Right forelimb (tissue), 1 donor: ENCODE data around the gene SPATA20.

Source experiments
- DNase-seq: peaks from one replicate; pipeline ENCODE4 v3.0.0-alpha.2; 2018

SPATA20 gene

DNA sequence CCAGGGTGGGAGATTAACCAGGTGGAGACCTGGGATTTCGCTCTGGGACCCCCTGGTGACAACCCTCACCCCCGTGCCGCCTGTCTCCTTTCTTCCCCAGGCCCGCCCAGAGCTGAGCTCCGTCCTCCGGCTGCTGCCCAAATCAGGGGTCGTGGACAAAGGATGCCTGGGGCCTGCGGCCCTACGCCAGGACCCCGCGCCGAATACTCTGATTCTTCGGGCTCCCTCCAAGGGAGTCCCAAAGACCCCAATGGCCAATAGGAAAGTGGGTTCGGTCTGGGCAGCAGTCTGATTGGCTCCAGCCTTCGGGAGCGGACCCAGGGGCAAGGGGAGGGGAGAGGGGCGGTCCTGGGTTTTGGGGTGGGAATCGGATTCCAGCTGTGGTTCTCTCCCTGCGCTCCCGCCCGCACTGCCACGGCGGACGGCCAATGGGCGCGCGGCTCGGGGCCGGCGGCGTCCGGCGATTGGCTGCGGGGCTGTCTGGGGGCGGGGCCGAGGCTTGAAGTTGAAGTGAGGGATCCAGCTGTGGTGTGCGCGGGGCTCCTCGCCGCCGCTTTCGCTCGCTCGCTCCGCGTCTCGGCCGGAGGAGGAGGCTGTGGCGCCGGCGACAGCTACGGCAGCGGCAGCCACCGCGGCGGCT is 13.3 kb downstream of the SPATA20 start, which contains the start of gene CACNA1G:
Gene CACNA1G (plus strand): TSS at position 531 of the 640 bp plus-strand sequence. CDS start 745 bp downstream, outside the sequence.
- DNase-seq: peak; percentile 98

DNA sequence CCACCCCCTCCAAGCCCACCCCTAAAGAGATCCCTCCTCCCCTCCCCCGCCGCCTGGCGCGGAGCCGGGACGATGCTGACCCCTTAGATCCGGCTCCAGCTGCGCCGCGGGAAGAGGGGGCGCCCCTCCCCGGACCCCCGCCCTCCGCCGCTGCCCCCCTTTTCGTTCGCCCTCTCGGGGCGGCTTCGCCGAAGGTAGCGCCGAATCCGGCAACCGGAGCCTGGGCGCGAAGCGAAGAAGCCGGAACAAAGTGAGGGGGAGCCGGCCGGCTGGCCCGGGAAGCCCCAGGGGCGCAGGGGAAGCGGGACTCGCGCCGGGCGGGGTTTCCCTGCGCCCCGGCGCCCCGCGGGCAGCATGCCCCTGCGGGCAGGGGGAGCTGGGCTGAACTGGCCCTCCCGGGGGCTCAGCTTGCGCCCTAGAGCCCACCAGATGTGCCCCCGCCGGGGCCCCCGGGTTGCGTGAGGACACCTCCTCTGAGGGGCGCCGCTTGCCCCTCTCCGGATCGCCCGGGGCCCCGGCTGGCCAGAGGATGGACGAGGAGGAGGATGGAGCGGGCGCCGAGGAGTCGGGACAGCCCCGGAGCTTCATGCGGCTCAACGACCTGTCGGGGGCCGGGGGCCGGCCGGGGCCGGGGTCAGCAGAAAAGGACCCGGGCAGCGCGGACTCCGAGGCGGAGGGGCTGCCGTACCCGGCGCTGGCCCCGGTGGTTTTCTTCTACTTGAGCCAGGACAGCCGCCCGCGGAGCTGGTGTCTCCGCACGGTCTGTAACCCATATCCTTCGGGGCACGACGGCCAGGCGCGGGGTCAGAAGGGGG is 14.2 kb downstream of the SPATA20 start:
- DNase-seq: no peak

DNA sequence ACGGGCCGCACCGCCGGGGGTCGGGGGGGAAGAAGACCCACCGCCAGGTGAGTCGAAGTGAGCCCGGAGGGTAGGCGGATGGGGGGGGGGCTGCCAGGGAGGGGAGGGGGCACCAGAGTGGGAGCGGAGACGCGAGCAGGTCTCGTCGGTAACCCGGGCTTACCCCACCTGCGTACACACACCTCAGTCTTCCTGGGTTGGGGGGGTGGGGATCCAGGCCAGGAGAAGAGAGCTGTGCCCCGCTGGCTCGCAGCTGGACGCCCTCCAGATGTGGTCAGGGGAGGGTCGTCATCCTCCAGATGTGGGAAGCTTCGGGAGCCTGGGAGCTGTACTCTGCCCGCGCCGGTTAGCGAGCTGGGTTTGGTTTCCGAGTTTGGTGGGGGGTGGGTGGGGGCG is 14.8 kb downstream of the SPATA20 start:
- no peak for DNase-seq

DNA sequence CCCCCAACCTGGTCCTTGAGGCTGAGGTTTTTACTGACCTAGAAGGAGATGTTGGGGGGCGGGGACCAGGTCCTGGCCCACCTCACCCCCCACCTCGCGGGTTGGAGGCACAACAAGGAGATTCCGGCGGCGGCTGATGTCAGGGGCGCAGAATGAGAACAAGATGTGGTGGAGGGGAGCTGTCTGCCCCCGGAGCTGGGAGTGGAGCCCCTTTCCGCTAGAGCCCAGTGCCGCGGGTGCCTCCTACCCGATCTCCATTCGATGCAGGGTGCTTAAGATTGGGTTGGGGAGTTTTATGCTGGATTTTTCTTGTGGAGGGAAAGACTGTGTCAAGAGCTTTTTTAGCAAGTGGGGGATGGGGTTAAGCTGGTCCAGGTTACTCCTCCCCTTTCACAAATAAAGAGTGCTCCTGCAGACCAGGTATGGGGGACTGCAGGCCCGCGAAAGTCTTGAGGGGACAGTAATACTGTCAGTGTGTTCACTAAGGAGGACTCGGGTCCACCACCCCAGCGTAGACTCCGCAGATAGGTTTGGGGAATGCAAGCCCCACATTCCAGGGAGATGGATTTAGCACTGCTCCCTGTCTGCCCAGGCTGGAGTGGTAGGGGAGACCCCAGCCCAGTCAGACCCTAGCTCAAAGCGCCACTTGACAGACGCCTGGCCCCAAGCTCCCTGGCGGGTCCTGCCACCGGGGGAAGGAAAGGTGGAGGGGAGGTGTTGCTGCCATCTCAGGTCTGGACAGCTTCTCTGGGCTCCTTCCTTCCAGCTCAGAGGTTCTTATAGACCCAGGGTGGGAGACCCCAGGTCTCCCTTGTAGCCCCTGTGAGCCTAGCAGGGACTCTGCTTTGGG is 15.5 kb downstream of the SPATA20 start:
- peak; percentile 73 for DNase-seq

- no peak for DNase-seq
These were observed 16.1 kb downstream of the SPATA20 start for GRCh38 chr17:50563092-50563511.

DNA sequence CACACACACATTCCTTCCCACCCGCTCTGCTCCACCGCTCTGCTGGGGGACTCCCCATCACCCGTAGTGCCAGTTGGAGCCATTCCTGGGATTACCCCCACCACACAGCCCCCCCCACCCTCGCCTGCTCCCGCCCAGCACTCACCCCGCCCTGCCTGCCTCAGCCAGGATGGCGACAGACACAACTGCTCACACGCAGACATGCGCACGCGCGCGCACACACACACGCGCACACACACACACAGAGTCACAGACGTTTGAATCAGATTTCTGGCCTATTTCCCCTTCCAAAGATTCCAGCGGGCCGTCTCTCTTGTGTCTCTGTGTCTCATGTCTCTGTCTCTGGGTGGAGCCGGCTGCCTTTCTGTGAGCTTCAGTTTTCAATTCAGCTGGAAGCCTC is 17.9 kb downstream of the SPATA20 start:
- DNase-seq: peak; percentile 91

- DNase-seq: peak; percentile 69
These were observed 18.7 kb downstream of the SPATA20 start for GRCh38 chr17:50565402-50566350.

- DNase-seq: no peak
These were observed 19.9 kb downstream of the SPATA20 start for GRCh38 chr17:50566886-50567285.

- no peak for DNase-seq
These were observed 21.7 kb downstream of the SPATA20 start for GRCh38 chr17:50568659-50569058.

DNA sequence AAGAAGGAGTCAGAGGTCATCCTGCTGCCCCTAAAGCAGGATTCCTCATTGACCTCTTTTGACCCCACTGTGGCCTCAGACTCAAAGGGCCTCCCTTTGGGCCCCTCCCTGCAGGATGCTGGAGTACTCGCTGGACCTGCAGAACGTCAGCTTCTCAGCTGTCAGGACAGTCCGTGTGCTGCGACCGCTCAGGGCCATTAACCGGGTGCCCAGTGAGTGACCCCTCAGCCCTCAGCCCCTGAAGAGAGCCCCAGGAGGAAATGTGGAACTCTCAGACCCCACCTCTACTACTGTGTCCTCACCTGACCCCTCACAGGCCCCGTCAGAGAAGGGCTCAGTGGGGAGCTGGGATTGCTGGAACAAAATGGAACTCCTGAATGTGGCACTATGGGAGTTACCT is 22.6 kb downstream of the SPATA20 start:
- DNase-seq: no peak

DNA sequence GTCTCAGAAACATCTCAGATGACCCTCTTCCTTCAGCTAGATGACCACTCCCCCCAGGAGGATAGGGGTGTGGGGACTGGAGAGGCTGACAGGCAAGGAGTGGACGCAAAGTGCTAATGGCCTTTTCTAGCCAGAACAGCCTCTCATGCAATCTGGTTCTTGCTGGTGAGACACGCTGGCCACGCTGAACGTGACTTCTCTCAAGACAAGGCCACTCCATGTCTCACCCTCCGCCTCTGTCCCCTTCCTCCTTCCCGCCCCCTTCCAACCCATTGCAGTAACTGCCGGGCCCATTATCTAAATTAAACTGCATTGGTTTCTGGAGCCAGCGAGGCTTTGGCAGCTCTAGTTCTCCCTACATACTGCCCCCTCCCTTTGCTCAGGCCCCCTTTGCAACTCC is 23.1 kb downstream of the SPATA20 start:
- DNase-seq: no peak

- DNase-seq: no peak
These were observed 23.6 kb downstream of the SPATA20 start for GRCh38 chr17:50570528-50570927.

DNA sequence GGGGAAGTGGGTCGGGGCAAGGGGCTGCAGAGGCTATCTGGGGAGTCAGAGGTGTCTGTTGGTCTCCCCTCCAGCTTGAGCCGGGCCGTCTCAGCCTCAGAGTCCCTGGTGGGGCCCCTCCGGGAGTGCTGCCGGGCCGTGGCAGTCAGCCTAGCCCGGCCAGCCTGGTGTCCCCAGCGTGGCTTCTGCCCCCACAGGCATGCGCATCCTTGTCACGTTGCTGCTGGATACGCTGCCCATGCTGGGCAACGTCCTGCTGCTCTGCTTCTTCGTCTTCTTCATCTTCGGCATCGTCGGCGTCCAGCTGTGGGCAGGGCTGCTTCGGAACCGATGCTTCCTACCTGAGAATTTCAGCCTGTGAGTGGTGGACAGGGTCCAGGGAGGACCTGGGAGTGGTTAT is 24.7 kb downstream of the SPATA20 start:
- DNase-seq: no peak

- no peak for DNase-seq
These were observed 25.6 kb downstream of the SPATA20 start for GRCh38 chr17:50572541-50572940.

- DNase-seq: no peak
These were observed 27.1 kb downstream of the SPATA20 start for GRCh38 chr17:50573866-50574611.

DNA sequence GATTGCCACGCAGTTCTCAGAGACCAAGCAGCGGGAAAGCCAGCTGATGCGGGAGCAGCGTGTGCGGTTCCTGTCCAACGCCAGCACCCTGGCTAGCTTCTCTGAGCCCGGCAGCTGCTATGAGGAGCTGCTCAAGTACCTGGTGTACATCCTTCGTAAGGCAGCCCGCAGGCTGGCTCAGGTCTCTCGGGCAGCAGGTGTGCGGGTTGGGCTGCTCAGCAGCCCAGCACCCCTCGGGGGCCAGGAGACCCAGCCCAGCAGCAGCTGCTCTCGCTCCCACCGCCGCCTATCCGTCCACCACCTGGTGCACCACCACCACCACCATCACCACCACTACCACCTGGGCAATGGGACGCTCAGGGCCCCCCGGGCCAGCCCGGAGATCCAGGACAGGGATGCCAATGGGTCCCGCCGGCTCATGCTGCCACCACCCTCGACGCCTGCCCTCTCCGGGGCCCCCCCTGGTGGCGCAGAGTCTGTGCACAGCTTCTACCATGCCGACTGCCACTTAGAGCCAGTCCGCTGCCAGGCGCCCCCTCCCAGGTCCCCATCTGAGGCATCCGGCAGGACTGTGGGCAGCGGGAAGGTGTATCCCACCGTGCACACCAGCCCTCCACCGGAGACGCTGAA is 28.7 kb downstream of the SPATA20 start:
- no peak for DNase-seq

DNA sequence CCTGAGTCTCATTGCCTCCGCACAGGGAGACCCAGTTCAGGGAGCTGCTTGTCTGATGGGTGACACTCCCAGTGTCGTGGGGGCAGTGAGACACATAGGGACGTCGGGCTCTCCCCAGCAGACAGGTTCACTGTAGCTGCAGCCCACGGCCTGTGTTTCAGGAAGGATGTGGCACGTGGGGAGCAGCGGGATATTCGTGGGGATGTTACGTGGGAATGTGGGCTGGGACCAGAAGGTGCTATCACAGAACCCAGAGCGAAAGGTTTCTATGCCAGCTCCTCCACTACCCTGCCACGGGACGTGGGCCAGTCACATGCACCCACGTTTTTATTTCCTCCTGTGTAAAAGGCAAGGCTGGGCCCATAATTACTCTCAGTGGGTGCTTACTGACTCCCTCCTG is 29.9 kb downstream of the SPATA20 start:
- DNase-seq: no peak

DNA sequence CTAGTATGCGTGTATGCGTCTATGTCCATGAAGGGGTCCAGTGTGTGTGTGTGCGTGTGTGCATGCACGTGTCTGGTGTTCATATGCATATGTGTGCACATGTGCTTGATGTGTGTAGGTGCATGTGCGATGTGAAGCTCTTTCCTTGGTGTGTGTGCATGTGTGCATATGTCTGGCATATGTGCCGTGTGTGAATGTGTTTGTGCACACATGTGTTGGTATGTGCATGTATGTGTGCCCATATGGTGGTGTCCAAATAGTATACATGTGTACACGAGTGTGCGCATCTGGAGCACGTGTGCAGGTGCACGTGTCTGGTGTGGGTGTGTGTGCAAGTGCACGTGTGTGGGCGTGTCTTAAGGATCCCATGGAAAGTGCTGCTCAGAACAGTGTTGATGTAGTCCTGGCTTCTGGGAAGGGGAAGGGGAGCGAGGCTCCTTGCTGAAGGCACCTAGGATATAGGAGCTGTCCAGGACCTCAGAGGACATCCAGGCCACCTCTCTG is 30.5 kb downstream of the SPATA20 start:
- no peak for DNase-seq

DNA sequence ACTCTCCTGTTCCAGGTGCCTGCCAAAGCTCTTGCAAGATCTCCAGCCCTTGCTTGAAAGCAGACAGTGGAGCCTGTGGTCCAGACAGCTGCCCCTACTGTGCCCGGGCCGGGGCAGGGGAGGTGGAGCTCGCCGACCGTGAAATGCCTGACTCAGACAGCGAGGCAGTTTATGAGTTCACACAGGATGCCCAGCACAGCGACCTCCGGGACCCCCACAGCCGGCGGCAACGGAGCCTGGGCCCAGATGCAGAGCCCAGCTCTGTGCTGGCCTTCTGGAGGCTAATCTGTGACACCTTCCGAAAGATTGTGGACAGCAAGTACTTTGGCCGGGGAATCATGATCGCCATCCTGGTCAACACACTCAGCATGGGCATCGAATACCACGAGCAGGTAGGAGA is 31.2 kb downstream of the SPATA20 start:
- DNase-seq: no peak

GRCh38 chr17:50579399-50579798 is 32.4 kb downstream of the SPATA20 start:
- DNase-seq: no peak

GRCh38 chr17:50580646-50581045 is 33.7 kb downstream of the SPATA20 start:
- no peak for DNase-seq
